Measurements from ENCODE around the gene FNBP1L. TPM values are rescaled to one million over a fixed set of nuclear protein-coding genes. Genes with fewer than 3 reads are reported as not detected.
A peak's percentile ranks its signal among the peaks of the same experiment; 100 is the strongest.

Gene FNBP1L
- 32.7 TPM for total RNA-seq
- polyA plus RNA-seq (ENCODE audit: insufficient read depth in 1 of 8, insufficient read length in 8 of 8, low replicate concordance in 1 of 8), result 10 to 100 TPM; 44.3 to 64.1 (median 49.2) TPM
- long read RNA-seq, donor 1, full-length matches to known transcripts, result 7 of 7 reads
- long read RNA-seq, donor 1, partial matches to known transcripts, result 0 of 7 reads
- long read RNA-seq, donor 1, other reads (novel, unspliced or antisense), result 0 of 7 reads
- long read RNA-seq, donor 2, partial matches to known transcripts, result 0 of 1 reads
- long read RNA-seq, donor 2, other reads (novel, unspliced or antisense), result 0 of 1 reads
- long read RNA-seq, donor 3, partial matches to known transcripts, result 5 of 10 reads
- long read RNA-seq, donor 3, other reads (novel, unspliced or antisense), result 0 of 10 reads
- long read RNA-seq, donor 4, partial matches to known transcripts, result 6 of 8 reads
- long read RNA-seq, donor 4, other reads (novel, unspliced or antisense), result 0 of 8 reads
- long read RNA-seq, donor 5, full-length matches to known transcripts, result 21 of 45 reads
- long read RNA-seq, donor 5, partial matches to known transcripts, result 24 of 45 reads
- long read RNA-seq, donor 5, other reads (novel, unspliced or antisense), result 0 of 45 reads
- long read RNA-seq, donor 6, full-length matches to known transcripts, result 10 of 38 reads
- long read RNA-seq, donor 6, partial matches to known transcripts, result 28 of 38 reads
- long read RNA-seq, donor 6, other reads (novel, unspliced or antisense), result 0 of 38 reads
- long read RNA-seq, donor 7, full-length matches to known transcripts, result 7 of 41 reads
- long read RNA-seq, donor 7, partial matches to known transcripts, result 34 of 41 reads
- long read RNA-seq, donor 7, other reads (novel, unspliced or antisense), result 0 of 41 reads
- long read RNA-seq, donor 8, transcript FNBP1L-203 (15 exons, 3,889 nt), result major isoform, 6 of 7 reads
- long read RNA-seq, donor 8, partial matches to known transcripts, result 0 of 7 reads
- long read RNA-seq, donor 8, other reads (novel, unspliced or antisense), result 0 of 7 reads
- long read RNA-seq, donor 9, full-length matches to known transcripts, result 6 of 19 reads
- long read RNA-seq, donor 9, partial matches to known transcripts, result 13 of 19 reads
- long read RNA-seq, donor 9, other reads (novel, unspliced or antisense), result 0 of 19 reads
- long read RNA-seq, donor 10, full-length matches to known transcripts, result 15 of 26 reads
- long read RNA-seq, donor 10, partial matches to known transcripts, result 11 of 26 reads
- long read RNA-seq, donor 10, other reads (novel, unspliced or antisense), result 0 of 26 reads
- long read RNA-seq, donor 11, partial matches to known transcripts, result 18 of 19 reads
- long read RNA-seq, donor 11, other reads (novel, unspliced or antisense), result 0 of 19 reads

DNA sequence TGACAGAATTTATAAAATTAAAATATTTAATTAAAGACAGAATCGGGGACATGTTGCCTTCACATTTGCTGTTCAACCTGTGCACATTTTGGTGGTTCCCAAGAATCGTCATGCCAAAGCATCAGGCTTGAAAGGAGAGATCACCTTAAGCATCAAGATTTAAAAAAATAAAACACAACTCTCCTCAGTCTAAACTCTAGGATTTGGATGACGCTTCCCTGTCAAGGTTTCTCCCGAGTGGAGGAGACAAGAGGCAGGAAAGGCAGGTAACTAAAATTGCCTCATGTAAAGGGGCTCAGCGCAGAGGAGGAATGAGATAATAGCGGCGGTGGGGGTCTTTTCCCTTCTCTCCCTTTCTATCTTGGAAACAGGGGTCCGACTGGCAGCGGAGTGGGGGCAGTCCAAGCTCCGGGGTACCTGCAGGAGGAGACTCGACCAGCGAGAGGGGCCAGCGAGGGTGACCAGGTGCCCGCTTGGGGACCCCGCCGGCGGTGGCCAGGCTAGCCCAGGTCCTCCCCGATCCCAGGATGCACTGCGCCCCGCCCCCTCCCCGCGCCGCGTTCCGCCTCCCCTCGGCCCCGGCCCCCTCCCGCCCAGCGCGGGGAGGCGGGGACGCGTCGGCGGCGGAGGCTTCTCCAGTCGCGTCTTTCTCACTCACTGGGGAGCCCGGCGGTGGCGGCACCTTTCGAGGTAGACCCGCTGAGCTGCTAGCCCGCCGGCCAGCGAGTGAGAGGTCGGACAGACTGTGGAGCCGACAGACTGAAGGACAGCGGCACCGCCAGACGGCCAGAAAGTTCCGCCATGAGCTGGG is at the start of gene FNBP1L:
Gene FNBP1L (plus strand): TSS at position 638 of the 811 bp plus-strand sequence. CDS start 164 bp downstream, at position 802.
- DNase-seq, result peak; percentile 93
- H3K9me3 ChIP-seq (replicated peaks; ENCODE audit: control insufficient read depth, low read depth, low read length), result no peaks in the 10 kb centered on the region
- peaks cover 5% of the 10 kb centered on the region for H3K4me1 ChIP-seq (ENCODE audit: control insufficient read depth, insufficient read depth, low read length)
- no peaks in the 10 kb centered on the region for H3K36me3 ChIP-seq (ENCODE audit: control insufficient read depth, insufficient read depth, low read length)
- WGBS (ENCODE audit: insufficient coverage), result 0% methylated on average over 39 of the region's 52 CpGs
- H3K27me3 ChIP-seq (ENCODE audit: control insufficient read depth, insufficient read depth, low read length), result no peaks in the 10 kb centered on the region
- H3K27ac ChIP-seq (ENCODE audit: low read length), result peak within 1 kb of the TSS; percentile 91
- H3K4me3 ChIP-seq (ENCODE audit: low read length), result peak within 1 kb of the TSS; percentile 81

DNA sequence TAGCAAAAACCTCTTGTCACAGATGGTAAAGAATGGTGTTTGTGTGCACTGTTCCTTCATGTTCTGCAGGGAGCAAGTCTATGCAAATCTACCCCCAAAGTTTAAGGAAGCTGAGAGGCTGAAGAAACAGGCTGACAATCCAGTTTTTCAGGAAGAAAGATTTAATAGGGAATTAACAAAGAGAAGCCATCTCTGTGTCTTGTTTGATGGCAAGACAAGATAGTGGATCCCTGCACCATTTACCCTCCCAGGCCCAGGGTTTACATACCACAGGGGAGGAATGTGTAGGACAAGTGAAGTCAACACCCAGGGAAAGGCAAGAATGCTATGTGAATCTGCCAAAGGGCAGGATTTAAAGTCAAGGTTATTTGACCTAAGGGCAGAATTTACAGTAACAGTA is 48.1 kb upstream of the FNBP1L start:
- Histone ChIP-seq H3K27me3 (ENCODE audit: control insufficient read depth, insufficient read depth, low read length) (no peaks in the 10 kb centered on the region), H3K36me3 (ENCODE audit: control insufficient read depth, insufficient read depth, low read length) (no peaks in the 10 kb centered on the region), H3K9me3 (replicated peaks; ENCODE audit: control insufficient read depth, low read depth, low read length) (no peaks in the 10 kb centered on the region), H3K4me3 (ENCODE audit: low read length) (no peak overlapping the region), H3K27ac (ENCODE audit: low read length) (no peak overlapping the region), H3K4me1 (ENCODE audit: control insufficient read depth, insufficient read depth, low read length) (no peaks in the 10 kb centered on the region)
- no peak for DNase-seq

DNA sequence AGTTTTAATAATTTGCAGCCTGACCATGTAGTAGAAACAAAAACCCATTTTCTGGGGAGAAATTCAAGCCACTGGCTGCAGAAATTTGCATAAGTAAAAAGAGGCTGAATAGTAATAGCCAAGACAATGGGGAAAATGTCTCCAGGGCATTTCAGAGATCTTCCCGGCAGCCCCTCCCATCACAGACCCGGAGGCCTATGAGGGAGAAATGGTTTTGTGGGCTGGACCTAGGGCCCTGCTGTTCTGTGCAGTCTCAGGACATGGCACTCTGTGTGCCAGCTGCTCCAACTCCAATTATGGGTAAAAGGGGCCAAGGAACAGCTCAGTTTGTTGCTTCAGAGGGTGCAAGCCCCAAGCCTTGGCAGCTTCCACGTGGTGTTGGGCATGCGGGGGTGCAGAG is 39.7 kb upstream of the FNBP1L start:
- no peaks in the 10 kb centered on the region for H3K36me3 ChIP-seq (ENCODE audit: control insufficient read depth, insufficient read depth, low read length)
- no peaks in the 10 kb centered on the region for H3K27me3 ChIP-seq (ENCODE audit: control insufficient read depth, insufficient read depth, low read length)
- H3K27ac ChIP-seq (ENCODE audit: low read length), result no peak overlapping the region
- 88% methylated on average over 2 of the region's 4 CpGs for WGBS (ENCODE audit: insufficient coverage)
- H3K4me1 ChIP-seq (ENCODE audit: control insufficient read depth, insufficient read depth, low read length), result no peaks in the 10 kb centered on the region
- H3K4me3 ChIP-seq (ENCODE audit: low read length), result no peak overlapping the region
- DNase-seq, result no peak
- H3K9me3 ChIP-seq (replicated peaks; ENCODE audit: control insufficient read depth, low read depth, low read length), result peaks cover 6% of the 10 kb centered on the region

DNA sequence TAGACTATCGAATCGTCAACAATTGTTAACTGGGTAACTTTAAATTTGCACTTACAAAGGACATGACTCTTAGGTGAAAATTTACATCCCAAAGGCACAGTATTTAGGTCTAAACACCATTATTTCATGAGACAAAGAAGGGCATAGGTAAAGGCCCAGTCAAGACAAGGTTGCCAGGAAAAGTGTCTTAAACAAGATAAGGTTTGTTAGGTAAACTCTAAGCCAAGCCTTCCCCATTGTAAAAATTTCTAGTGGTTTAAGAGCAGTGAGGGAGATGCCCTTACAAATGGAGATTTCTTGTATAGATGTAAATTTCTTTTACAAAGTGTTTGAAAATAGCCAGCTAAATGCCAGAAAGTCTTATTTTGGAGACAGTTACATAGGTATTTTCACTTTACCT is 36.9 kb upstream of the FNBP1L start:
- Histone ChIP-seq H3K27me3 (ENCODE audit: control insufficient read depth, insufficient read depth, low read length) (no peaks in the 10 kb centered on the region), H3K4me3 (ENCODE audit: low read length) (no peak overlapping the region), H3K27ac (ENCODE audit: low read length) (no peak overlapping the region), H3K9me3 (replicated peaks; ENCODE audit: control insufficient read depth, low read depth, low read length) (peaks cover 6% of the 10 kb centered on the region), H3K4me1 (ENCODE audit: control insufficient read depth, insufficient read depth, low read length) (no peaks in the 10 kb centered on the region), H3K36me3 (ENCODE audit: control insufficient read depth, insufficient read depth, low read length) (no peaks in the 10 kb centered on the region)
- DNase-seq, result no peak
- no CpG with 5 or more reads among the region's 2 CpGs for WGBS (ENCODE audit: insufficient coverage)

DNA sequence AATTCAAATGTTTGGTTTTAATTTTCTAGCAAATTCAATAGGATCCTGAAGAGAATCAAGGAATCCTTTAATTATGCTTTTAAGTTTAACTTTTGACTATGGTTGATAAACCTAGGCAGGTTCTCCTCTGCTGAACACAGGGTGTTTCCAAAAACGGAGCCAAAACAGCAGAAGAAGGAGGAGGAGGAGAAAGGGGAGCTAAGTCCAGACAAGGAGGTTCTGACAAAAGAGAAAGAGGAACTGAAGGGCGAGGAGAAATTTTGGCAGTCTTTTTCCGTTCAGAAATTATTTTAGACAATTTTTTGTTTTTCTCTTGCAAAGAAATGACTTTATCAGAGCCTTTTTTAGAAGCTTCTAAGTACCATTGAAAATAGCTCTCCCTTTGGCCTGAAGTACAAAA is 33.2 kb upstream of the FNBP1L start:
- H3K9me3 ChIP-seq (replicated peaks; ENCODE audit: control insufficient read depth, low read depth, low read length), result no peaks in the 10 kb centered on the region
- H3K4me3 ChIP-seq (ENCODE audit: low read length), result no peak overlapping the region
- H3K27ac ChIP-seq (ENCODE audit: low read length), result peak overlapping the region; percentile 13
- WGBS (ENCODE audit: insufficient coverage), result 20% methylated on average over 1 of the region's 3 CpGs
- no peaks in the 10 kb centered on the region for H3K27me3 ChIP-seq (ENCODE audit: control insufficient read depth, insufficient read depth, low read length)
- no peaks in the 10 kb centered on the region for H3K36me3 ChIP-seq (ENCODE audit: control insufficient read depth, insufficient read depth, low read length)
- H3K4me1 ChIP-seq (ENCODE audit: control insufficient read depth, insufficient read depth, low read length), result no peaks in the 10 kb centered on the region
- peak; percentile 15 for DNase-seq

DNA sequence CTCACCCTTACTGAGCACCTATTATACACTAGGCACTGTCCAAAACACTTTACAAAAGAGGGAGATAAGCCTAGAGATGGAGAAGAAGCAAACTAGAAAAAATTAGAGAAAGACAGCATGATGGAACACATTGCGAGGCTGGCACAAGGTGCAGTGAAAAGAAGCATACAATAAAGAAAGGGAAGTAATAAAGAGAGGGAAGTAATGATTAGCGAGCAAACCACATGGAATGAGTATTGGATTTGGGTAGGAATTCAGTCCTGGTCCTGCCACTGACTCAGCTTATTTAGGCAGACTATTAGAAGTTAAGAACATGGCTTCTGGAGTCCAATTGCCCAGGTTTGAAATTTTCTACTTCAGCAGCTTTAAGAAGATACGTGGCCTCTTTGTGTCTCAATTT is 32.6 kb upstream of the FNBP1L start:
- Histone ChIP-seq H3K27me3 (ENCODE audit: control insufficient read depth, insufficient read depth, low read length) (no peaks in the 10 kb centered on the region), H3K27ac (ENCODE audit: low read length) (no peak overlapping the region), H3K4me3 (ENCODE audit: low read length) (no peak overlapping the region), H3K4me1 (ENCODE audit: control insufficient read depth, insufficient read depth, low read length) (no peaks in the 10 kb centered on the region), H3K36me3 (ENCODE audit: control insufficient read depth, insufficient read depth, low read length) (no peaks in the 10 kb centered on the region), H3K9me3 (replicated peaks; ENCODE audit: control insufficient read depth, low read depth, low read length) (no peaks in the 10 kb centered on the region)
- DNase-seq, result no peak
- WGBS (ENCODE audit: insufficient coverage), result 75% methylated on average over 2 of the region's 3 CpGs

DNA sequence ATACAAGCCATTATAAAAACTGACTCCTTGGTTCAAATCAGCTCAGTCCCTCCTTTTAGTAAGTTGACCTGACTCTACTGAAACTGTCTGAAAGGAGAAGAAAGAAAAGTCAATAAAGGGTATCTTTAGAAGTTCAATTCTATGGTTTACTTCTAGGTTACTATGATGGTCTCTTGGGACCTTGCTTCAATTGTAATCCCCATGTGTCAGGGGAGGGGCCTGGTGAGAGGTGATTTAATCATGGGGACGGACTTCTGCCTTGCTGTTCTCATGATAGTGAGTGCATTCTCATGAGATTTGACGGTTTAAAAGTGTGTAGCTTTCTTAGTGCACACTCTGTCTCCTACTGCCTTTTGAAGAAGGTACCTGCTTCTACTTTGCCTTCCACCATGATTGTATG is 31.7 kb upstream of the FNBP1L start:
- Histone ChIP-seq H3K4me1 (ENCODE audit: control insufficient read depth, insufficient read depth, low read length) (no peaks in the 10 kb centered on the region), H3K9me3 (replicated peaks; ENCODE audit: control insufficient read depth, low read depth, low read length) (no peaks in the 10 kb centered on the region), H3K27ac (ENCODE audit: low read length) (no peak overlapping the region), H3K36me3 (ENCODE audit: control insufficient read depth, insufficient read depth, low read length) (no peaks in the 10 kb centered on the region), H3K27me3 (ENCODE audit: control insufficient read depth, insufficient read depth, low read length) (no peaks in the 10 kb centered on the region), H3K4me3 (ENCODE audit: low read length) (no peak overlapping the region)
- no peak for DNase-seq
- no CpG with 5 or more reads among the region's 2 CpGs for WGBS (ENCODE audit: insufficient coverage)

DNA sequence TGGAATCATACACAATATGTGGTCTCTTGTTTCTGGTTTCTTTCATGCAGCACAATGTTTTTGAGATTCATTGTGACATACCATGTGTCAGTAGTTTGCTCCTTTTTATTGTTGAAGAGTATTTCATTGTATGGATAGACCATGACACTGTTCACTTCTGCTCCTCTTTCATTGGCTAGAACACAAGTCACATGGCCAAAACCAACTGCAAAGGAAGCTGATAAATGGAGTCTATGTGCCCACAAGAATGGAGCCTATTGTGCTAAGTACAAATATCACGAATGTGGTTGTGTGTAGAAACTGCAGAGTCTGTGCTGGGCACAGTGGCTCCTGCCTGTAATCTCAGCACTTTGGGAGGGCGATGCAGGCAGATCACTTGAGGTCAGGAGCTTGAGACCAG is 28.6 kb upstream of the FNBP1L start:
- no peaks in the 10 kb centered on the region for H3K9me3 ChIP-seq (replicated peaks; ENCODE audit: control insufficient read depth, low read depth, low read length)
- 78% methylated on average over 2 of the region's 2 CpGs for WGBS (ENCODE audit: insufficient coverage)
- DNase-seq, result no peak
- no peak overlapping the region for H3K27ac ChIP-seq (ENCODE audit: low read length)
- no peak overlapping the region for H3K4me3 ChIP-seq (ENCODE audit: low read length)
- H3K27me3 ChIP-seq (ENCODE audit: control insufficient read depth, insufficient read depth, low read length), result no peaks in the 10 kb centered on the region
- no peaks in the 10 kb centered on the region for H3K36me3 ChIP-seq (ENCODE audit: control insufficient read depth, insufficient read depth, low read length)
- H3K4me1 ChIP-seq (ENCODE audit: control insufficient read depth, insufficient read depth, low read length), result no peaks in the 10 kb centered on the region

DNA sequence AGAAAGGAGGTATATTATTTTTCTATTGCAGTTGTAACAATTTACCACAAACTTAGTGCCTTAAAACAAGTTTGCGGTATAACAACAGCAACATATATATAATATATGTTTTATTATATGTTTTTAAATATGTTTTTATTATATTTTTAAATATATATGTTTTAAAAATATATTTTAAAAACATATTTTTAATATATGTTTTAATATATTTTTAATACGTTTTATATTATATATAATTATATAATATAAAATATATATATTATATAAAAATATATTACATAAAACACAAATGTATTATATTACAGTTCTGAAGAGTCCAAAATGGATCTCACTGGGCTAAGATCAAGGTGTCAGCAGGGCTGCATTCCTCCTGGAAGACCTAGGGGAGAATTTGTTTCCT is 27.5 kb upstream of the FNBP1L start:
- WGBS (ENCODE audit: insufficient coverage), result no CpG with 5 or more reads among the region's 2 CpGs
- no peak overlapping the region for H3K4me3 ChIP-seq (ENCODE audit: low read length)
- no peak for DNase-seq
- H3K27me3 ChIP-seq (ENCODE audit: control insufficient read depth, insufficient read depth, low read length), result no peaks in the 10 kb centered on the region
- no peaks in the 10 kb centered on the region for H3K9me3 ChIP-seq (replicated peaks; ENCODE audit: control insufficient read depth, low read depth, low read length)
- no peak overlapping the region for H3K27ac ChIP-seq (ENCODE audit: low read length)
- H3K36me3 ChIP-seq (ENCODE audit: control insufficient read depth, insufficient read depth, low read length), result no peaks in the 10 kb centered on the region
- H3K4me1 ChIP-seq (ENCODE audit: control insufficient read depth, insufficient read depth, low read length), result no peaks in the 10 kb centered on the region
